Endodermal cell (in vitro differentiated cells): ENCODE results near the gene UQCC2. TPM values are rescaled to one million over a fixed set of nuclear protein-coding genes. Genes with fewer than 3 reads are reported as not detected.

Experiments used
- DNase-seq: peaks from one replicate; pipeline ENCODE4 v3.0.0-alpha.2; 2017
- H3K27ac ChIP-seq: 2 replicates; pipeline ENCODE4 v1.5.1; 2013; ENCODE audit warnings: mild to moderate bottlenecking, low read depth, low read length, moderate library complexity
- H3K27me3 ChIP-seq: 2 replicates; pipeline ENCODE4 v1.6.1; 2013; ENCODE audit warnings: mild to moderate bottlenecking, low read length, moderate library complexity; ENCODE audit not compliant: insufficient read depth, control insufficient read depth, poor library complexity, severe bottlenecking
- H3K36me3 ChIP-seq: 2 replicates; pipeline ENCODE4 v1.7.0; 2013; ENCODE audit warnings: mild to moderate bottlenecking, low read length, moderate library complexity; ENCODE audit not compliant: control insufficient read depth, insufficient read depth
- H3K4me1 ChIP-seq: one replicate; pipeline ENCODE4 v1.7.0; 2013; ENCODE audit warnings: low read length; ENCODE audit not compliant: control insufficient read depth, insufficient read depth
- H3K4me3 ChIP-seq: 2 replicates; pipeline ENCODE4 v1.5.1; 2013; ENCODE audit warnings: mild to moderate bottlenecking, low read length, moderate library complexity
- H3K9ac ChIP-seq: 2 replicates; pipeline ENCODE4 v1.6.1; 2013; ENCODE audit warnings: mild to moderate bottlenecking, low read length, moderate library complexity; ENCODE audit not compliant: poor library complexity, severe bottlenecking; ENCODE audit errors: extremely low read depth
- H3K9me3 ChIP-seq: 2 replicates; pipeline ENCODE4 v1.6.1; 2013; ENCODE audit warnings: mild to moderate bottlenecking, low read length, moderate library complexity; ENCODE audit not compliant: control insufficient read depth
- H3K27ac Mint-ChIP-seq: 2 replicates; pipeline ENCODE4 v1.8.0; 2020; ENCODE audit warnings: mixed read lengths
- H3K27me3 Mint-ChIP-seq: 2 replicates; pipeline ENCODE4 v1.8.0; 2021; ENCODE audit warnings: mild to moderate bottlenecking, mixed read lengths; ENCODE audit not compliant: insufficient read depth
- H3K36me3 Mint-ChIP-seq: 2 replicates; pipeline ENCODE4 v1.8.0; 2020; ENCODE audit warnings: low read depth, mixed read lengths
- H3K4me1 Mint-ChIP-seq: 2 replicates; pipeline ENCODE4 v1.8.0; 2020; ENCODE audit warnings: mixed read lengths
- H3K4me3 Mint-ChIP-seq: 2 replicates; pipeline ENCODE4 v1.8.0; 2020; ENCODE audit warnings: mild to moderate bottlenecking, moderate library complexity, mixed read lengths
- H3K9me3 Mint-ChIP-seq: 2 replicates; pipeline ENCODE4 v1.8.0; 2020; ENCODE audit warnings: mild to moderate bottlenecking, mixed read lengths
- CTCF ChIP-seq: fragments of 200-600 bp; sonication (generic); conservative IDR thresholded peaks from 2 replicates; pipeline ENCODE4 v1.5.0; 2021; ENCODE audit warnings: antibody characterized with exemption, mild to moderate bottlenecking
- WGBS, 2 experiments: methylation state at CpG; one replicate each; pipeline versions ENCODE4 v1.1.5 to v1.1.7; 2013; ENCODE audit warnings: missing lambda C conversion rate in 2 of 2, mixed read lengths in 1 of 2; ENCODE audit not compliant: insufficient coverage in 1 of 2, insufficient read length in 1 of 2; 5-methylcytosine and 5-hydroxymethylcytosine counted together
- total RNA-seq, 2 donors: library from RNA; stranded (reverse); fragmentation: NEBNext Ultra II Directional in 1 of 2; extraction: Animal tissue kit (Norgen Biotek cat#: 25700) in 1 of 2; gene quantifications; 2 replicates in 1 of 2; 3 replicates in 1 of 2; pipeline ENCODE4 v1.2.1, GENCODE V29; 2021

UQCC2 gene
- total RNA-seq, 2 donors from 2014 or later = 120 to 174 TPM

GRCh38 chr6:33705268-33705885 is 6.1 kb downstream of the UQCC2 start:
- H3K27me3 ChIP-seq = no peaks in the 10 kb centered on the region
- no peak for TF ChIP-seq CTCF
- H3K9me3 Mint-ChIP-seq = no peaks in the 10 kb centered on the region
- no peak for DNase-seq
- H3K9me3 ChIP-seq = no peaks in the 10 kb centered on the region
- H3K4me1 ChIP-seq = peaks cover 1% of the 10 kb centered on the region
- no peak overlapping the region for H3K27ac Mint-ChIP-seq
- H3K4me3 Mint-ChIP-seq = no peak overlapping the region
- H3K4me3 ChIP-seq = no peak overlapping the region
- no peak overlapping the region for H3K27ac ChIP-seq
- H3K27me3 Mint-ChIP-seq = no peaks in the 10 kb centered on the region
- 85 to 92% methylated on average over 7 to 9 of the region's 9 CpGs for WGBS, 2 experiments
- H3K36me3 ChIP-seq = peaks cover 45% of the 10 kb centered on the region
- peaks cover 1% of the 10 kb centered on the region for H3K4me1 Mint-ChIP-seq
- peaks cover 42% of the 10 kb centered on the region for H3K36me3 Mint-ChIP-seq
- H3K9ac ChIP-seq = no peak overlapping the region

GRCh38 chr6:33704215-33705066 is 7.1 kb downstream of the UQCC2 start:
- TF ChIP-seq CTCF = no peak
- no peak overlapping the region for H3K4me3 Mint-ChIP-seq
- peaks cover 38% of the 10 kb centered on the region for H3K36me3 Mint-ChIP-seq
- peaks cover 2% of the 10 kb centered on the region for H3K4me1 Mint-ChIP-seq
- no peak overlapping the region for H3K27ac ChIP-seq
- no peaks in the 10 kb centered on the region for H3K9me3 Mint-ChIP-seq
- H3K4me3 ChIP-seq = no peak overlapping the region
- no peaks in the 10 kb centered on the region for H3K27me3 ChIP-seq
- H3K36me3 ChIP-seq = peaks cover 44% of the 10 kb centered on the region
- DNase-seq = no peak
- H3K9ac ChIP-seq = no peak overlapping the region
- no peaks in the 10 kb centered on the region for H3K4me1 ChIP-seq
- WGBS, 2 experiments = 90 to 92% methylated on average over 10 to 11 of the region's 11 CpGs
- H3K27me3 Mint-ChIP-seq = no peaks in the 10 kb centered on the region
- no peaks in the 10 kb centered on the region for H3K9me3 ChIP-seq
- H3K27ac Mint-ChIP-seq = no peak overlapping the region

- no peaks in the 10 kb centered on the region for H3K27me3 ChIP-seq
- H3K9me3 ChIP-seq = no peaks in the 10 kb centered on the region
- H3K4me1 ChIP-seq = no peaks in the 10 kb centered on the region
- Mint-ChIP-seq H3K27ac (no peak overlapping the region), H3K9me3 (no peaks in the 10 kb centered on the region), H3K4me1 (peaks cover 2% of the 10 kb centered on the region), H3K36me3 (peaks cover 33% of the 10 kb centered on the region), H3K27me3 (no peaks in the 10 kb centered on the region), H3K4me3 (no peak overlapping the region)
- no peak overlapping the region for H3K27ac ChIP-seq
- 80 to 91% methylated on average over 1 of the region's 1 CpG for WGBS, 2 experiments
- peak; percentile 75 for TF ChIP-seq CTCF
- H3K9ac ChIP-seq = no peak overlapping the region
- peak; percentile 81 for DNase-seq
- peaks cover 43% of the 10 kb centered on the region for H3K36me3 ChIP-seq
- no peak overlapping the region for H3K4me3 ChIP-seq
Observed at GRCh38 chr6:33702345-33702977, 9.0 kb downstream of the UQCC2 start.
